Measurements from ENCODE around the gene SUGCT.

SUGCT gene

DNA sequence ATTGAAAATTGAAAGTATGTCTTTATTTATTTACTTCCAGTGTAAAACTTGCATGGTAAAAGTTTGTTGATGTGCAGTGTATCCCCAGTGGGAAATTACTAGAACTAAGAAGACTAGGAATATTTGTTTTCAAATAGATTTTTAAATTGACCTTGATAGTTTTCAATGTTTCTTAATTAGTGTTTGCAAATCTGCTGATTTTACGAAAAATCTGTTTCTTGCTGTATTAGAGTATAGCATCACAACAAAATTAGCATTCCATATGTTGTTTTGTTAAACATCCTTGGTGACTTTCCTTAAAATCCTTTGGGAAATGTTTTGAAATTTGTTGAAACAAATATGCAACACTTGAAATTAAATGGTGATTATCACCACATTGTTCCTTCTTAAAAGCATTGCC, 425.9 kb downstream of the SUGCT start:
- TF ChIP-seq, protein P1, sequence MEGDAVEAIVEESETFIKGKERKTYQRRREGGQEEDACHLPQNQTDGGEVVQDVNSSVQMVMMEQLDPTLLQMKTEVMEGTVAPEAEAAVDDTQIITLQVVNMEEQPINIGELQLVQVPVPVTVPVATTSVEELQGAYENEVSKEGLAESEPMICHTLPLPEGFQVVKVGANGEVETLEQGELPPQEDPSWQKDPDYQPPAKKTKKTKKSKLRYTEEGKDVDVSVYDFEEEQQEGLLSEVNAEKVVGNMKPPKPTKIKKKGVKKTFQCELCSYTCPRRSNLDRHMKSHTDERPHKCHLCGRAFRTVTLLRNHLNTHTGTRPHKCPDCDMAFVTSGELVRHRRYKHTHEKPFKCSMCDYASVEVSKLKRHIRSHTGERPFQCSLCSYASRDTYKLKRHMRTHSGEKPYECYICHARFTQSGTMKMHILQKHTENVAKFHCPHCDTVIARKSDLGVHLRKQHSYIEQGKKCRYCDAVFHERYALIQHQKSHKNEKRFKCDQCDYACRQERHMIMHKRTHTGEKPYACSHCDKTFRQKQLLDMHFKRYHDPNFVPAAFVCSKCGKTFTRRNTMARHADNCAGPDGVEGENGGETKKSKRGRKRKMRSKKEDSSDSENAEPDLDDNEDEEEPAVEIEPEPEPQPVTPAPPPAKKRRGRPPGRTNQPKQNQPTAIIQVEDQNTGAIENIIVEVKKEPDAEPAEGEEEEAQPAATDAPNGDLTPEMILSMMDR (IDR thresholded peaks at IDR 0.05; ENCODE audit: low read depth, low read length), result no peak
- no peak for TF ChIP-seq EZH2phosphoT487 (IDR thresholded peaks at IDR 0.05; ENCODE audit: low read depth)
- no peak overlapping the region for H3K9ac ChIP-seq (ENCODE audit: low read length)
- no peaks in the 10 kb centered on the region for H4K20me1 ChIP-seq (ENCODE audit: insufficient read depth, low read length)
- H3K4me2 ChIP-seq (ENCODE audit: low read length), result no peak overlapping the region
- no peaks in the 10 kb centered on the region for H3K27me3 ChIP-seq (ENCODE audit: low read depth, low read length)
- H3K9me3 ChIP-seq (ENCODE audit: insufficient read depth, low read length), result no peaks in the 10 kb centered on the region
- H3K36me3 ChIP-seq (replicated peaks; ENCODE audit: low read depth, low read length), result no peaks in the 10 kb centered on the region
- no peaks in the 10 kb centered on the region for H3K4me1 ChIP-seq (ENCODE audit: low read length)
- no peak overlapping the region for H3K4me3 ChIP-seq (ENCODE audit: low read length)
- H3K27ac ChIP-seq (ENCODE audit: low read length), result no peak overlapping the region
- no peaks in the 10 kb centered on the region for H3K79me2 ChIP-seq (ENCODE audit: low read length)
- H2AFZ ChIP-seq (ENCODE audit: low read depth, low read length), result no peak overlapping the region

DNA sequence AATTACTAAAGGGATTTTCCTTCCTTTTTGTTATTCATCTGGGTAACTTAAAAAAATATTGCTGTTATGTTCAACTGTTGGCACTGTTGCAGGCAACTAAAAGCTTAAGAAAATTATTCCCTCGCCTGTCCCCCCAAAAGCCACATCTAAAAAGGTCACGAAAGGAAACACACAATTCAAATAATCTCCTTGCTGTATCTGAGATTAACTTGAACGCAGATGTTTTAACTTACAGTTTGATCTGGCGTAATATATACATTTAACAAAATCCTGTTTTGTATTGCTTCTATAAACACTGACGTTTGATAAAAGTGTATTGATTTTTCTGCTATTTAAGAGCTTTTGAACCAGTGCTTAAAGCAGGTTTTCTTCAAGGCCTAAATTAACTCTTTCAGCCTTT, 432.1 kb downstream of the SUGCT start:
- Histone ChIP-seq H4K20me1 (ENCODE audit: insufficient read depth, low read length) (no peaks in the 10 kb centered on the region), H2AFZ (ENCODE audit: low read depth, low read length) (no peak overlapping the region), H3K9me3 (ENCODE audit: insufficient read depth, low read length) (no peaks in the 10 kb centered on the region), H3K4me3 (ENCODE audit: low read length) (no peak overlapping the region), H3K9ac (ENCODE audit: low read length) (no peak overlapping the region), H3K4me2 (ENCODE audit: low read length) (no peak overlapping the region), H3K4me1 (ENCODE audit: low read length) (no peaks in the 10 kb centered on the region), H3K79me2 (ENCODE audit: low read length) (no peaks in the 10 kb centered on the region), H3K36me3 (replicated peaks; ENCODE audit: low read depth, low read length) (no peaks in the 10 kb centered on the region), H3K27me3 (ENCODE audit: low read depth, low read length) (no peaks in the 10 kb centered on the region), H3K27ac (ENCODE audit: low read length) (no peak overlapping the region)
- no peak for TF ChIP-seq EZH2phosphoT487 (IDR thresholded peaks at IDR 0.05; ENCODE audit: low read depth)
- TF ChIP-seq, protein P1 (IDR thresholded peaks at IDR 0.05; ENCODE audit: low read depth, low read length), result no peak

GRCh38 chr7:40569326-40569725, 434.5 kb downstream of the SUGCT start:
- H4K20me1 ChIP-seq (ENCODE audit: insufficient read depth, low read length), result no peaks in the 10 kb centered on the region
- H3K4me2 ChIP-seq (ENCODE audit: low read length), result no peak overlapping the region
- no peak overlapping the region for H3K27ac ChIP-seq (ENCODE audit: low read length)
- no peaks in the 10 kb centered on the region for H3K9me3 ChIP-seq (ENCODE audit: insufficient read depth, low read length)
- TF ChIP-seq EZH2phosphoT487 (IDR thresholded peaks at IDR 0.05; ENCODE audit: low read depth), result no peak
- TF ChIP-seq, protein P1 (IDR thresholded peaks at IDR 0.05; ENCODE audit: low read depth, low read length), result no peak
- no peak overlapping the region for H3K4me3 ChIP-seq (ENCODE audit: low read length)
- no peaks in the 10 kb centered on the region for H3K79me2 ChIP-seq (ENCODE audit: low read length)
- no peaks in the 10 kb centered on the region for H3K36me3 ChIP-seq (replicated peaks; ENCODE audit: low read depth, low read length)
- H2AFZ ChIP-seq (ENCODE audit: low read depth, low read length), result no peak overlapping the region
- no peak overlapping the region for H3K9ac ChIP-seq (ENCODE audit: low read length)
- no peaks in the 10 kb centered on the region for H3K4me1 ChIP-seq (ENCODE audit: low read length)
- H3K27me3 ChIP-seq (ENCODE audit: low read depth, low read length), result no peaks in the 10 kb centered on the region

GRCh38 chr7:40570223-40570622, 435.4 kb downstream of the SUGCT start:
- TF ChIP-seq, protein P1 (IDR thresholded peaks at IDR 0.05; ENCODE audit: low read depth, low read length), result no peak
- TF ChIP-seq EZH2phosphoT487 (IDR thresholded peaks at IDR 0.05; ENCODE audit: low read depth), result no peak
- no peak overlapping the region for H3K4me2 ChIP-seq (ENCODE audit: low read length)
- H3K9ac ChIP-seq (ENCODE audit: low read length), result no peak overlapping the region
- no peaks in the 10 kb centered on the region for H3K79me2 ChIP-seq (ENCODE audit: low read length)
- no peaks in the 10 kb centered on the region for H4K20me1 ChIP-seq (ENCODE audit: insufficient read depth, low read length)
- H3K9me3 ChIP-seq (ENCODE audit: insufficient read depth, low read length), result no peaks in the 10 kb centered on the region
- H3K4me1 ChIP-seq (ENCODE audit: low read length), result no peaks in the 10 kb centered on the region
- H3K27me3 ChIP-seq (ENCODE audit: low read depth, low read length), result no peaks in the 10 kb centered on the region
- no peak overlapping the region for H2AFZ ChIP-seq (ENCODE audit: low read depth, low read length)
- no peak overlapping the region for H3K4me3 ChIP-seq (ENCODE audit: low read length)
- H3K27ac ChIP-seq (ENCODE audit: low read length), result no peak overlapping the region
- no peaks in the 10 kb centered on the region for H3K36me3 ChIP-seq (replicated peaks; ENCODE audit: low read depth, low read length)
